HG03439 (cell line): ENCODE results near the gene ARHGAP1.

ENCODE experiments used
- ATAC-seq: cut with Tn5 transposase; IDR thresholded peaks from one replicate; pipeline ENCODE4 v1.9.1; 2021; ENCODE audit warnings: mild to moderate bottlenecking, moderate library complexity; ENCODE audit not compliant: unreplicated experiment

ARHGAP1 gene

DNA sequence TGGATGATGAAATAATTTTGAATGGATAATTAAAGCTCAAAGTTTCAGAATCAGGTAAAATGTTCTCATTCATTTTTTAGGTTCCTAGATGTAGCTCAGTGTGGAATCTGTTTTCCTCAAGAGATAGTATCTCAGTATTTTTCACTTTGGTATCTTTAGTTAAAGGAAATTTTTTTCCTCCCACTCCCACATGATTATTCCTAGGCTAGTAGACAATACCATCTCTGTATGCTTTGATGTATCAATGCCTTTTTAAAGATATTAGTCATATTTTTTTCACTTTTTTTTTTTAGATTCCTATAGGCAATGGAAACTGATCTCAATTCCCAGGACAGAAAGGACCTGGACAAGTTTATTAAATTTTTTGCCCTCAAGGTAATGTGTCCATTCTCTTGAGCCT, 56.4 kb downstream of the ARHGAP1 start:
- ATAC-seq = no peak

DNA sequence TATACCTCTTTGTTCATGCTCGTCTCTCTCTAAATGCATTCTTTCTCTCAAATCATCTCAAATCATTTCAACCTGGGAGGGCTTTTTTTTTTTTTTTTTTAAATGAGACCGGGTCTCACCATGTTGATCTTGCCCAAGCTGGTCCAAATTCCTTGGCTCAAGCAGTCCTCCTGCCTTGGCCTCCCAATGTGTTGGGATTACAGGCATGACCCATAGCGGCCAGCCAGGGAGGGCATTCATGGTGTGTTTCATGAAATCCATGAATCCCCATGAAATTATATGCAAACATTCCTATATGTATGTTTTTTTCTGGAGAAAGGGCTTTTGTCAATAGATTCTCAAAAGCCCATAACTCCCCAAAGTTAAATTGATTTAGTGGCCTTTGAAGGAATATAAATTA, 56.9 kb downstream of the ARHGAP1 start:
- ATAC-seq = no peak

DNA sequence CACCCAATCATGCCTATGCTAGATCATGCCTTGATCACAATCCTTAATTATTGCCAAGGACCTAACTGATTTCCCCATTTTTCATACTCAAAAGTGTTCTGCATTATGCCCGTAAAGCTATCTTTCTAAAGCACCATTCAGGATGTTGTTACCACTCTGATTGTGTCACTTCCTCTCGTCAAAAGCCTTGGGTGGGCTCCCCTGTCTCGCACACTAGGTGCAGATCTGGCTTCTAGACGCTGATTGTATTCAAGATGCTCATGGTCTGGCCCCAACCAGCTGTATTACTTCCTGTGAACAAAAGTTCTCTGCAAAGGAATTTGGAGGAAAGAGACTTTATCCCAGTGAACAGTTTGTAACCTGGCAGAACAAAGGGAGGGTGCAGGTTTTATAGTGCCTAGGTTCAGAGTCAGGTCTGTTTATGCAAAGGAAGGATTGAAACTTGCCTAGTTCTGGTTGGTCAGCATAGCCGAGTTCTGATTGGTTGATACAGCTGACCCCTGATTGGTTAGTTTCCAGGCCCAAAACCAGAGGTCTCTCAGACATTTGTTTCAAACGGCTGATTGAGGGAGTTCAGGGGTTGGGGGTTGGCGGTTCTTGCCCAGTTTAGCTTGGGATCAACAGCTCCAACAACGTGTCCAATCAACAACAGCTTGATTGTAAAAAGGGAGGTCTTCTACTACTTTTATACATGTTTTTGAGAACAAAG, 57.6 kb downstream of the ARHGAP1 start:
- ATAC-seq = no peak

DNA sequence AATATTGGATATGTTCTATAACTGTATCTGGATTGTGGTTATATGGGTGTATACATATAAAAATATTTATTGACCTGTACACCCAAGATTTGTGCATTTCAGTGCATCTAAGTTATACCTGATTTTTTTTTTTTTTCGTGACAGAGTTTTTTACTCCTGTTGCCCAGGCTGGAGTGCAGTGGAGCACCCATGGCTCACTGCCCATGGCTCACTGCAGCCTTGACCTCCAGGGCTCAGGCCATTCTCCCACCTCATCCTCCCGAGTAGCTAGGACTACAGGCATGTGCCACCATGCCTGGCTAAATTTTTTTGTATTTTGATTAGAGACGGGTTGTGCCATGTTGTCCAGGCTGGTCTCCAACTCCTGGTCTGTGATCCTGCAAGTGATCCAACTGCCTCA, 58.8 kb downstream of the ARHGAP1 start:
- no peak for ATAC-seq

DNA sequence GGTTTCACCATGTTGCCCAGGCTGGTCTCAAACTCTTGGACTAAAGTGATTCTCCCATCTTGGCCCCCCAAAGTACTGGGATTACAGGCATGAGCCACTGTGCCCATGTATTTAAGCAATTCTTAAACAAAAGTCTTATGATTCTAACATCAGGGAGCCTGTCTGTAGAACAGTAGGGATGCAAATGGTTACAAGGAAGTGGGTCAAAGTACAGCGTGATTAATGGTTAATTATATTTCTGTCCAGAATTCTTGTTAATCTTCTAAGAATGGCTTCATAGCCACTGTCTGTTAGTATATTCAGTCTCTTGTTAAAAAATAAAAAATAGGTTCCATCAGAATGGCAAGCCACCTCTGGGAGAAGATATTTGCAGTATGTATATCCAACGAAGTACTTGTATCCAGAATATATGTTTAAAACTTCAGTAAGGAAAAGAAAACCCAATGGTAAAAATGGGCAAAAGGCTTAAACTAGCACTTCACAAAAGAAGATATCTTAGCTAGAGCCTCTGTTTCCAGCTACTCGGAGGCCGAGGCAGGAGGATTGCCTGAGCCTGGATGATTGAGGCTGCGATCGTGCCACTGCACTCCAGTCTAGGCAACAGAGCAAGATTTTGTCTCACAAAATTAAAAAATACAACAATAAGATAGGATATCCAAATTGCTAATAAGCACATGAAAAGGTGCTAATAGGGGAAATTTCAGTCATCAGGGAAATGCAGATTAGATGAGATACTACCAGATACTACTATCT, 60.2 kb downstream of the ARHGAP1 start:
- ATAC-seq = no peak

DNA sequence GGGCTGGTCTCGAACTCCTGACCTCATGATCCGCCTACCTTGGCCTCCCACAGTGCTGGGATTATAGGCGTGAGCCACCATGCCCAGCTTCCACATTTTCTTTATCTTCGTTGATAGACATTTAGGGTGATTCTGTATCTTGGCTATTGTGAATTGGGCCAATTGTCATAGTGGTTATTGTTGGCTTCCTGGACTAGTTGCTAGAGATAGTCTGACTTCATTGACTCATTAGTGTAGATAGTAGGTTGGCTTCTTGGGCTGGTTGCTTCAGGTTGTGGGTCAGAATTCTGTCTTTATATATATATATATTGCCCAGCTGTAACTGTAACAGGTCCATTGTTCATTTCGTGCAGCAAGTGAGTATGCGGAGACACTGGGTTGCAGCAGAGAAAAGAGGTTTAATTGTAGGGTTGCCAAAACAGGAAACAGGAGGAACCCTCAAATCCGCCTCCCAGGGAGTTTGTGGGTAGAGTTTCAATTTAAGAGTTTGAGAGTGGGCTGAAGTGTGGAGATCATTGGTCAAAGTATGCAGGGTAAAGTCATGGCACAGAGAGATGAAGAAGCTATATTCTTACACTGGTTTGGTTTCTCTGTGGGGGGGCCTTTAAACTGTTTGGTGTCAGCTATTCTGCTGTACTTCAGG, 61.1 kb downstream of the ARHGAP1 start:
- ATAC-seq = no peak

DNA sequence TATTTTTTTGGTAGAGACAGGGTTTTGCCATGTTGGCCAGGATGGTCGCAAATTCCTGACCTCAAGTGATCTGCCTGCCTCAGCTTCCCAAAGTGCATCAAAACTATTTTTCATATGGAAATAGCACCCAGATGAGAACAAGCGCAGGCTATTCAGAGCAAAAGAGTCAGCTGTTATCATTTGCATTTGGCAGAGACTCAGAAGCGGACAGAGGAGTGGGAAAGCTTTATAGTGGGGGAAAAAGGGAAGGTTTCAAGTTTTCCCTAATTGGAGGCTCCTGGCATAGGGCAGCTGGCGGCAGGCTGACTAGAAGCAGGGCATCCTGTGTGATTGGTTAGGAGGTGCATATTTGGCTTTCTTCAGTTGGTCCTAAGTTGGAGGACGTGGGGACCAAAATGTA, 62.9 kb downstream of the ARHGAP1 start:
- no peak for ATAC-seq

DNA sequence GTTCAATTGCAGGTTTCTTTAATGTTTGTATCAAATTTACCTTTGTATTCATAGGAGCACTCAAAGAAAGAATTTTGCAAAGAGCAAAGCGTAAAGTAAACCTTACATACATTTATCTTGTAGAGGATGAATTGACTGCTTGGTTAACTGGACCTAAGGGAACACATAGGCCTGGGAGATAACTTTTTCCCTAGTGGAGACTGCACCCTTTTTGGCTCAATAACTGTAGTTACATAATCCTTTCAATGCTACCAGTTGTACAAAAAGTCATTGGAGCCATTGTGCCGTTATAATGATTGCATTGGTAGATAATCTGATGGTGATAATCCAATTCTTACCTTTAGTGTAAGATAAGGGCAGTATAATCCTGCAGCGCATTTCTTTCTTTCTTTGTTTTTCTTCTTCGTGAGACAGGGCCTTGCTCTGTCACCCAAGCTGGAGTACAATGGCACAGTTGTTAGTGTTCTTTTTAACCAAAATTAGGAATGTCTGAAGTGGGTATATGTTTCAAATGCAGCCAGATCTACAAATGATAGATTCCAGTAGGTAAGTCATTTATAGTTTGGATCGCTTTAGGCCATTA, 64.8 kb downstream of the ARHGAP1 start:
- no peak for ATAC-seq

DNA sequence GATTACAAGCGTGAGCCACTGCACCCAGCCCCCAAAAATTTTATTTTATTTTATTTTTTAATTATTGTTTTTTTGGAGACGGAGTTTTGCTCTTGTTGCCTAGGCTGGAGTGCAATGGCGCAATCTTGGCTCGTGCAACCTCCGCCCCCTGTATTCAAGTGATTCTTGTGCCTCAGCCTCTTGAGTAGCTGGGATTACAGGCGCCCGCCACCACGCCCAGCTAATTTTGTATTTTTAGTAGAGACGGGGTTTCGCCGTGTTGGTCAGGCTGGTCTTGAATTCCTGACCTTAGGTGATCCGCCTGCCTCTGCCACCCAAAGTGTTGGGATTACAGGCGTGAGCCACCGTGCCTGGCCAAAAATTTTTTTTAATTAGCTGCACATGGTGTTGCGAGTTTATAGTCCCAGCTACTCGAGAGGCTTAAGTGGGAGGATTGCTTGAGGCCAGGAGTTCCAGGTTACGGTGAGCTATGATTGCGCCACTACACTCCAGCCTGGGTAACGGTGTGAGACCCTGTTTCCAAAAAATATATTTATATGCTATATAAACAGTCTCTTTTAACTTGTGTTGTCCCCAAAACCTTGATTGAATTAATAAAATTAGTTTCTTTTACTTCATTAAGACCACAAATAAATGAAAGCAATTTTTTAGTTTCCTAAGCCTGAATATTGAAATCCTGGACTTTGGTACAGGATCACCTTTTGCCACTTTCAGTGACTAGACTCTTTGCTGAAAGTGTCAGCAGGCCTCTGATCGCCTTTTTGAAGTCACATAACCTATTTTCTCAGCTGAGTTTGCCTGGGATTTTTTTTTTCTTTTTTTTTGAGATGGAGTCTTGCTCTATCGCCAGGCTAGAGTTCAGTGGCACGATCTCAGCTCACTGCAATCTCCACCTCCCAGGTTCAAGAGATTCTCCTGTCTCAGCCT, 66.9 kb downstream of the ARHGAP1 start:
- no peak for ATAC-seq

DNA sequence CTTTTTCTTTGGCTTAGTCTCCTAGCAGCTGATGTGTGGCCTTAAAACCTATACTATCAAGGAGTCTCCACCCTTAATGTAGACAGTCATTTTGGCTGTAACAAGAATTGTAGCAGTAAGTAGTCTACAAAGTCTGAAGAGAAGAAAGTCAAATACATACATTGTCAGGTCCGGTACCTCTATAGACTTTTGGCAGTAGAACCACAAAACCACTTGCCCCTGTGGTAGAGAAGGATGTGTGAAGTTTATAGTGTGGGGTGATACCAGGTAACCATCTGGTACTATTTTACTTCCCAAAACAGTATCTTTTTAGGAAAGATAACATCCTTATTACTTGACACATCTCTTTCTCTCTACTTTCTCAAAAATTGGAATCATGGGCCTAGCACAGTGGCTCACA, 67.9 kb downstream of the ARHGAP1 start:
- ATAC-seq = no peak

DNA sequence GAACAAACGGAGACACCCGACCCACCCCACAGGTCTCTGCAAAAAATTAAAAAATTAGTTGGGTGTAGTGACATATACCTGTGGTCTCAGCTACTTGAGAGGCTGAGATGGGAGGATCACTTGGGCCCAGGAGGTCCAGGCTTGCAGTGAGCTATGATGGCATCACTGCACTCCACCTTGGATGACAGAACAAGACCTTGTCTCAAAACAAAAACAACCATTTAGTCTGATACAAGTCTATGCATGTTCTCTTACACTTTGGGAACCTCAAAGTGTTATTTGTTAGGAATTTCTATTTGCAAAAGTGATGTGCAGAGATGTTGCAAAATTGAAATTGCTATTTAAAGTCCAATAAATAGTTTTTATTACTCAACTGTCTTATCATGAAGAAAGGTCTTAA, 68.7 kb downstream of the ARHGAP1 start:
- ATAC-seq = no peak

DNA sequence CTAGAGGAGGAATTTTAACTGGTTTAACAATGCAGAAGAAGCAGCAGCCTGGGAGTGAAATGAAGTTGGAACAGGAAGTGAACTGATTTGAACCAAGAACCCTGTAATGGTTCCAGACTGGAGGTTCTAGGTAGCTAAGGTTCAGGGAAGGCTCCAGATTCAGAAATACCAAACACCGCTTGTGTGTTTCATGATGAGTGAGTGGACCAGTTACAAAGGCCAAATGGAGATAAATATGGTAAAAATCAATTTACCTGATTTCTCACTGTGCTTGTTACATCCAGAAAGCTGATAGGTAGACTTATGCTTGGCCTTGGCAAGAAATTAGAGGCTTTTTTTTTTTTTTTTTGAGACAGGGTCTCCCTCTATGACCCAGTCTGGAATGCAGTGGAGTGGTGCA, 70.2 kb downstream of the ARHGAP1 start:
- no peak for ATAC-seq

DNA sequence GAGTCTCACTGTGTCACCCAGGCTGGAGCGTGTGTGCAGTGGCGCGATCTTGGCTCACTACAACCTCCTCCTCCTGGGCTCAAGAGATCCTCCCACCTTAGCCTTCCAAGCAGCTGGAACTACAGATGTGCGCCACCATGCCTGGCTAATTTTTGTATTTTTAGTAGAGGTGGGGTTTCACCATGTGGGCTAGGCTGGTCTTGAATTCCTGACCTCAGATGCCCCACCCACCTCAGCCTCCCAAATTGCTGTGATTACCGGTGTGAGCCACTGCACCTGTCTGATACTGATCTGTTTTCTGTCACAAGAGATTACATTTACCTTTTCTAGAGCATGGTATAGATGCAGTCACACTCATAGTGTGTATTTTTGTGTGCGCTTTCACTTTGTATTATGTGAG, 71.5 kb downstream of the ARHGAP1 start:
- no peak for ATAC-seq
